ENCODE measurements around the gene SNX13. TPM values are rescaled to one million over a fixed set of nuclear protein-coding genes. Genes with fewer than 3 reads are reported as not detected.

Gene SNX13
- total RNA-seq, 2 donors from 2014 or later: 36.1 to 46.9 TPM

GRCh38 chr7:17787257-17787656 lies 153.0 kb downstream of the SNX13 start:
- no peaks in the 10 kb centered on the region for H3K36me3 ChIP-seq
- H3K4me1 ChIP-seq: no peaks in the 10 kb centered on the region
- H3K27ac ChIP-seq: no peak overlapping the region
- no peak for DNase-seq (ENCODE audit: low spot score)
- no peak overlapping the region for H3K4me3 ChIP-seq
- no peak for TF ChIP-seq CTCF (IDR thresholded peaks at IDR 0.05)
- H3K9me3 ChIP-seq: no peaks in the 10 kb centered on the region
- no peaks in the 10 kb centered on the region for H3K27me3 ChIP-seq

GRCh38 chr7:17786314-17786852 lies 153.9 kb downstream of the SNX13 start:
- Histone ChIP-seq H3K36me3 (no peaks in the 10 kb centered on the region), H3K4me1 (no peaks in the 10 kb centered on the region), H3K4me3 (no peak overlapping the region), H3K9me3 (no peaks in the 10 kb centered on the region), H3K27me3 (no peaks in the 10 kb centered on the region), H3K27ac (no peak overlapping the region)
- TF ChIP-seq CTCF (IDR thresholded peaks at IDR 0.05): no peak
- no peak for DNase-seq (ENCODE audit: low spot score)

GRCh38 chr7:17782216-17782549 lies 158.1 kb downstream of the SNX13 start:
- TF ChIP-seq CTCF (IDR thresholded peaks at IDR 0.05): no peak
- H3K4me1 ChIP-seq: no peaks in the 10 kb centered on the region
- H3K9me3 ChIP-seq: no peaks in the 10 kb centered on the region
- H3K27ac ChIP-seq: no peak overlapping the region
- no peak for DNase-seq (ENCODE audit: low spot score)
- no peaks in the 10 kb centered on the region for H3K27me3 ChIP-seq
- no peak overlapping the region for H3K4me3 ChIP-seq
- H3K36me3 ChIP-seq: no peaks in the 10 kb centered on the region

- Histone ChIP-seq H3K9me3 (no peaks in the 10 kb centered on the region), H3K27ac (no peak overlapping the region), H3K36me3 (no peaks in the 10 kb centered on the region), H3K27me3 (no peaks in the 10 kb centered on the region), H3K4me1 (no peaks in the 10 kb centered on the region), H3K4me3 (no peak overlapping the region)
- DNase-seq (ENCODE audit: low spot score): no peak
- no peak for TF ChIP-seq CTCF (IDR thresholded peaks at IDR 0.05)
These were observed 158.6 kb downstream of the SNX13 start for GRCh38 chr7:17781491-17782215.

GRCh38 chr7:17779381-17779780 lies 160.9 kb downstream of the SNX13 start:
- Histone ChIP-seq H3K4me1 (no peaks in the 10 kb centered on the region), H3K9me3 (no peaks in the 10 kb centered on the region)
- no peak for DNase-seq (ENCODE audit: low spot score)

More at GRCh38 chr7:17779381-17779780, 160.9 kb downstream of the SNX13 start:
- Histone ChIP-seq H3K36me3 (no peaks in the 10 kb centered on the region), H3K27me3 (no peaks in the 10 kb centered on the region), H3K27ac (no peak overlapping the region), H3K4me3 (no peak overlapping the region)
- TF ChIP-seq CTCF (IDR thresholded peaks at IDR 0.05): no peak

All from right atrium auricular region (tissue), 2 donors.